Colonic mucosa (tissue), 4 donors: ENCODE measurements around the gene ING3. TPM values are rescaled to one million over a fixed set of nuclear protein-coding genes. Genes with fewer than 3 reads are reported as not detected.

Experiments
- DNase-seq: peaks from one replicate; pipeline ENCODE4 v3.0.0-alpha.2; 2020
- H3K27ac ChIP-seq: fragments of 200-600 bp; one replicate; pipeline ENCODE4 v1.8.0; 2021
- H3K27me3 ChIP-seq: fragments of 200-600 bp; one replicate; pipeline ENCODE4 v1.8.0; 2021
- H3K36me3 ChIP-seq: fragments of 200-600 bp; one replicate; pipeline ENCODE4 v1.8.0; 2021
- H3K4me1 ChIP-seq: fragments of 200-600 bp; one replicate; pipeline ENCODE4 v1.8.0; 2021; ENCODE audit warnings: mild to moderate bottlenecking
- H3K4me3 ChIP-seq: fragments of 200-600 bp; one replicate; pipeline ENCODE4 v1.8.0; 2021
- H3K9ac ChIP-seq, 2 donors: one replicate each; pipeline ENCODE4 v1.7.0; 2013; ENCODE audit warnings: control low read depth in 2 of 2, low read depth in 2 of 2, low read length in 2 of 2
- H3K9me3 ChIP-seq: fragments of 200-600 bp; one replicate; pipeline ENCODE4 v1.8.0; 2021
- CTCF ChIP-seq: fragments of 200-600 bp; IDR thresholded peaks from one replicate; pipeline ENCODE4 v1.8.0; 2022; ENCODE audit warnings: antibody characterized with exemption, mild to moderate bottlenecking
- intact Hi-C: fragments of 100-400 bp; cut with DNase I; formaldehyde crosslinking; loops from one replicate; pipeline ENCODE4 v1.14.1; 2022
- total RNA-seq, 2 donors: library from RNA; stranded (reverse); fragmentation: NEBNext Ultra II Directional in 1 of 2; extraction: Animal tissue kit (Norgen Biotek cat#: 25700) in 1 of 2; gene quantifications; one replicate each; pipeline ENCODE4 v1.2.1, GENCODE V29; 2021
- donor health status: healthy.
- donor health status: DM: no; HTN: no; CAD: no.
- donor health status: DM: no; HTN: no; CAD: no.

Gene ING3
- total RNA-seq, 2 donors from 2014 or later: 12.7 to 13.6 TPM

- intact Hi-C loops: no loop called here
- Histone ChIP-seq H3K9ac (no peak overlapping the region), H3K27me3 (no peaks in the 10 kb centered on the region), H3K4me3 (no peak overlapping the region), H3K27ac (no peak overlapping the region), H3K4me1 (no peaks in the 10 kb centered on the region), H3K9me3 (no peaks in the 10 kb centered on the region), H3K36me3 (peaks cover 8% of the 10 kb centered on the region)
- no peak for TF ChIP-seq CTCF
- DNase-seq: no peak
Measured at GRCh38 chr7:120960714-120961113, 10.1 kb downstream of the ING3 start.

GRCh38 chr7:120961638-120962173 is 11.1 kb downstream of the ING3 start:
- no peaks in the 10 kb centered on the region for H3K4me1 ChIP-seq

GRCh38 chr7:120964088-120964487 is 13.5 kb downstream of the ING3 start:
- Histone ChIP-seq H3K9ac (no peak overlapping the region), H3K36me3 (peaks cover 9% of the 10 kb centered on the region), H3K9me3 (no peaks in the 10 kb centered on the region), H3K27me3 (no peaks in the 10 kb centered on the region), H3K27ac (no peak overlapping the region), H3K4me3 (no peak overlapping the region), H3K4me1 (no peaks in the 10 kb centered on the region)
- intact Hi-C loops: no loop called here
- DNase-seq: no peak
- no peak for TF ChIP-seq CTCF

More at GRCh38 chr7:120961638-120962173, 11.1 kb downstream of the ING3 start:
- intact Hi-C loops: no loop called here
- Histone ChIP-seq H3K4me3 (no peak overlapping the region), H3K9ac (no peak overlapping the region), H3K27ac (no peak overlapping the region), H3K9me3 (no peaks in the 10 kb centered on the region), H3K27me3 (no peaks in the 10 kb centered on the region), H3K36me3 (no peaks in the 10 kb centered on the region)
- no peak for DNase-seq
- TF ChIP-seq CTCF: no peak

- TF ChIP-seq CTCF: no peak
- Histone ChIP-seq H3K9ac (no peak overlapping the region), H3K4me3 (no peak overlapping the region), H3K27me3 (no peaks in the 10 kb centered on the region), H3K27ac (no peak overlapping the region), H3K9me3 (no peaks in the 10 kb centered on the region), H3K36me3 (peaks cover 15% of the 10 kb centered on the region), H3K4me1 (no peaks in the 10 kb centered on the region)
- no peak for DNase-seq
- intact Hi-C loops: no loop called here
Measured at GRCh38 chr7:120966961-120967360, 16.4 kb downstream of the ING3 start.

- intact Hi-C loops: no loop called here
- H3K4me1 ChIP-seq: no peaks in the 10 kb centered on the region
- no peak overlapping the region for H3K27ac ChIP-seq
- no peaks in the 10 kb centered on the region for H3K27me3 ChIP-seq
- no peak for DNase-seq
- no peak for TF ChIP-seq CTCF
- H3K4me3 ChIP-seq: no peak overlapping the region
- H3K9ac ChIP-seq: no peak overlapping the region
- H3K36me3 ChIP-seq: peaks cover 8% of the 10 kb centered on the region
- H3K9me3 ChIP-seq: no peaks in the 10 kb centered on the region
Measured at GRCh38 chr7:120973849-120974248, 23.3 kb downstream of the ING3 start.
